GM10847 (cell line): ENCODE data around the gene PCSK5.
A peak's percentile ranks its signal among the peaks of the same experiment; 100 is the strongest.

Source experiments
- POLR2A ChIP-seq: IDR thresholded peaks from 2 replicates; pipeline ENCODE4 v1.6.1; 2011; ENCODE audit not compliant: insufficient read length; ENCODE audit errors: extremely low read depth

Gene PCSK5

DNA sequence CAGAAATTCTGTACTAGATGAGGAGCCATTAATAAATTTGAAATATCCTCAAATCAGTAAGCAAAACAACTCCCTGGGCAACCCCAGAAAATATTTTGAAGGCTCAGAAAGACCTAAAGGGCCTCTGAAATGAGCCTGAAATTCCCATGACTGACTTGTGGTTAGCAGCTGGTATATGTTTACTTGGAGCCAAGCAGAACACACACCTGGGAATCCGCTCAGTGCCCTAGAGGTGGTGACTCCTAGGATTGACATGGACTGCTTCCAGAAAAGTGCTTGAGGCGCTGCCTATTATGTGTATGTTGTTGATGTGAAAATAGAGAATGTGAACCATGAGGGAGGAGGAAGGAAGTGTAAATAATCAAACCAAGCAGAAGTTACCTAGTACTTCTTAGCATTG, 489.0 kb downstream of the PCSK5 start:
- TF ChIP-seq POLR2A = no peak

DNA sequence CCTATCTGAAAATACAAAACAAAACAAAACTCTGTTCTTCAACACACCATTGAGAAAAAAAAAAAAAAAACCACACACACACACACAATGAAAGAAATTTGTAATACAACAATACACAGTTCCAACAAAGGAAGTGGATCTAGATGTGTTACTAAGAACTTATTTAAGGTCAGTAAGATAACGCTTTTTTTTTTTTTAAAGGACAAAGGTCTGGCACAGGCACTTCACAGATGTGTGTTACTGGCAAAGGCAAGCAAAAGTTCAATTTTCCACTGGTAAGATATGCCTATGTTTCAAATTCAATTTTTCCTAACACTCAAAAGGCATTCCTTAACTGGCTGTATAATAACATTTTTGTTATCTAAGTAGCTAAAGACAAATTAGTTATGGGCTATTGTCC, 500.2 kb downstream of the PCSK5 start:
- TF ChIP-seq POLR2A = no peak

DNA sequence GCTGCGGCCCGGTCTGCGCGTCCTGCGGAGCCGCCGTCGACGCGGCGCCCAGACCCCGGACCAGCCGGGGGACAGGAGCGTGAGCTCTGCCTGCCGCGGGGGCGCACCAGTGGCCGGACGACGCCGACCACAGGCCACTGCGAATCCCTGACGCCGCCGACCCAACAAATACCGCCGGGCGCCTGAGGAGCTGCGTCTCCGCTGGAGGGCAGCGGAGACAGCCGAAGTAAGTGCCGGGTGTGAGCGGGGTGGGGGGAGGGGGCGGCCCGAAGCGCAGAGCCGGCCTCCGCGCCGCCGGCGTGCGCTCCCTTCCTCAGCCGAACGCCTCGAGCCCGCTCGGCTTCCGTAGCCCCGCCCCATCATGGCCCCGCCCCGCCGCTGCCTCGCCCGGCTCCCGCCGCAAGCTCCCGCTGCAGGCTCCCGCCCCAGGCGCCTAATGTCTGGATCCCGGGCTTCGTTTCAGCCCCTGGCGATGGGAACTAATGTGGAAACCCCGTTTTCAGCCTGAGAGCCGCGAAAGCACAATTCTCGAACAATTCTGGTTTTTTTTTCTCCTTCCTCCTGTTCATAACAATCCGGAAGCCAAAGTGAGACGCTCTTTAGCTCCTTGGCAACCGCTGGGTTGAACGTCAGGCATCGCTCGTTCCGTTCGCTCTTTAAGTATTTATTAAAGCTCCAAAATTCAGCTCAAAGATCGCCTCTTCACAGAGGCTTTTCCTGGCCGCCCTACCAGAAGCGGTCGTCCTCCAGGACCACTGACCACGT, 503.9 kb downstream of the PCSK5 start, which contains the start of gene RFK:
Gene RFK (minus strand): TSS at position 232 of the 765 bp plus-strand sequence. CDS start 255 bp downstream, outside the sequence.
- TF ChIP-seq POLR2A = peak; percentile 42

DNA sequence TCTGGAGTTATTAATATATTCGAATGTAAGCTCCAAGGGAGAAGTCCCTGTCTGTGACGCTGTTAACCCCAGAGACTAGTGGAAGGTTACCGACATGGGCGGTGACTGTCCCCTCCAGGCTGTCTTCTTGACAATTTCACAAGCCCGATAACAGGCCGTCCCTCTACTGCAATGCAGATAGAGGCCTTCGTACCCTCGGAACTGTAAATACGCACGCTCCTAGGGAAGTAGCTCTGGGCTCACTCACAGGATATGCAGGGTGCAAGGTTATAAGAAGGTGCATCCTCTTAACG, 504.4 kb downstream of the PCSK5 start:
- no peak for TF ChIP-seq POLR2A

DNA sequence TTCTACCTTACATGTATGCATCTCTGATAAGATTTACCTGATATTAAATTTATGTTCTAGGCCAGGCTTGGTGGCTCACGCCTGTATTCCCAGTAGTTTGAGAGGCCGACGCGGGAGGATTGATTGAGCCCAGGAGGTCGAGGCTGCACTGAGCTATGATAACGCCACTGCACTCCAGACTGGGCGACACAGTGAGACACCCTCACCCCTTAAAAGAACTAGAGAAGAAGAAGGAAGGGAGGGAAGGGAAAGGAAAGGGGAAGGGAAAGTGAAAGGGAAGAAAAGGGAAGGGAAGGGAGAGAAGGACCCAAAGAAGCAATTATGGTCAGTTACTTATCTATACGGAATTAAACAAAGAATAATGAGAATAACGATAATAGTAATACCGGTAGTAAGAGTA, 504.9 kb downstream of the PCSK5 start:
- no peak for TF ChIP-seq POLR2A

DNA sequence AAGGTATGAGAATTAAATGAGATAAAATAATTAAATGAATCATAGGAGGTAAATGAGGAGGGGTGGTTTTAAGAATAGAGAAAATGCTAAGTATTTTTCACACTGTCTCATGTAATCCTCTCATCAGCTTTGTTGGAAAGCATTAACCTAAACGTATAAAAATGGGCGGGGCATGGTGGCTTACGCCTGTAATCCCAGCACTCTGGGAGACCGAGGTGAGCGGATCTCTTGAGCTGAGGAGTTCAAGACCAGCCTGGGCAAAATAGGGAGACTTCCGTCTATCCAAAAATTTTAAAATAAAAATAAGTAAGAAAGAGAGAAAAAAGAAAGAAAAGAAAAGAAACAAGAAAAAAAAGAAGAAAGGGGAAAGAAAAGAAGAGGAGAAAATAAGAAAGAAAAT, 505.7 kb downstream of the PCSK5 start:
- no peak for TF ChIP-seq POLR2A

DNA sequence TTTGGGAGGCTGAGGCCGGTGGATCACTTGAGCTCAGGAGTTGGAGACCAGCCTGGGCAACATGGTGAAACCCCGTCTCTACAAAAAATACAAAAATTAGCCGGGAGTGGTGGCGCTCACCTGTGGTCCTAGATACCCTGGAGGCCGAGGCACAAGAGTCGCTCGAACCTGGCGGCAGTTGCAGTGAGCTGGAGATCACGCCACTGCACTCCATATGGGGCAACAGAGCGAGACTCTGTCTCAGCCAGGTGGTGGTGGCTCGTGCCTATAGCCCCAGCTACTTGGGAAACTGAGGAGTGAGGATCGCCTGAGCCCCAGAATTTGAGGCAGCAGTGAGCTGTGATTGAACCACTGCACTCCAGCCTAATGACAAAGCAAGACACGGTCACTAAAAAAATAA, 506.1 kb downstream of the PCSK5 start:
- no peak for TF ChIP-seq POLR2A

- TF ChIP-seq POLR2A = no peak
Observed at GRCh38 chr9:76399856-76400255, 509.4 kb downstream of the PCSK5 start.

DNA sequence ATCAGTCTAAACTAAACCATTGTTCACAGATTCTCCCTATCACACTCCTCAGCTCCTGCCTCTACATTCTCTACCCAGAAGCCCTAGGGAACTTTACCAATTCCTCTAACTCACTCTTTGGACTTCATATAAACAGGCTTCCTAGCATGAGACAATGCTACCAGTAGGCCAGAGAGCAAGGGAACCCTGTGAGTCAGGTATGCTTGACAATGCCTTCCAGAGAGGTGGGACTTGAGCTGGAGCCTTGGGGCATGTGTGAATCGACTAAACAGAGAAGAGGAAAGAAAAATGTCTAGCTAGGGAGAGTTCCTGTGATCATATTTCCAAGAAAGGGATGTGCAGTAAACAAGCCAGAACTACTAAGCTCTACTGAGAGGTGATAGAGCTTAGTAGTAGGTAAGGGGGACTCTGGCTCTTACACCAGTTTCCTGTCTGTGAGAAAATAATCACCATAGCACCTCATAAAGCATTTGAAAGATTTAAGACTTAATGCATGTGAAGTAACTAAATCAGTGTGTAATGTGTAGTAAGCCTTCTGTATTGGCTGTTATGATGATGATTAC, 510.1 kb downstream of the PCSK5 start:
- no peak for TF ChIP-seq POLR2A

- TF ChIP-seq POLR2A = no peak
Observed at GRCh38 chr9:76401176-76401575, 510.7 kb downstream of the PCSK5 start.

DNA sequence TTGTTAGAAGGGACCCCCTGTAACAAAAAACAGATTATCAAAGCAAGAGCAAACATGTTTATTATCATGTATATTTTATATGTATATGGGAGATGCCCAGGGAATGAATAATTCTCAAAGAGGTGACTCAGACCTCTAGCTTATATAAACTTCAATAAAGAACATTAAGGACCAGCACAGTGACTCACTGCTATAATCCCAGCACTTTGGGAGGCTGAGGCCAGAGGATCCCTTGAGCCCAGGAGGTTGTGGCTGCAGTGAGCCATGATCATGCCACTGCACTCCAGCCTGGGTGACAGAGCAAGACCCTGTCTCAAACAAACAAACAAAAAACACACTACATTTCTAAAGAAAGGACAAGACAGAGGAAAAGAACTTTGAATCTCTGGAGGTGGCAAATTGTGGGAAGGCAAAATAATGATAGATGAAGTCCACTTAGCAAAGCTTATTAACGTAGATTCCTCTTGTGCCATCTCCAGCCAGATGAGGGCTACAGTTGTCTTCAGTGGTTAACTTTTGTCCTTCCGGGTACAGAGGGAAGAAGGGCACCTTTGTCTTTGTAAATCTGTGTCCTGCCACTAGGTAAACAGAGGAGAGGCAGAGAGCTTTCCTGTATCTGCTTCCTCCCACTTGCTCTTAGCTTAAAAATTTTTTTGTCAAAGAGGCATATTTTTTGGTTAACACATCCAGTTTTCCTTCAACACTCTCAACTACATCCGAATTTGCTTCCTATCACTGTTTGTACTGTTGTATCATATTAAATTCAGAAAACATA, 511.3 kb downstream of the PCSK5 start:
- no peak for TF ChIP-seq POLR2A

- TF ChIP-seq POLR2A = no peak
Observed at GRCh38 chr9:76403352-76403751, 512.9 kb downstream of the PCSK5 start.

DNA sequence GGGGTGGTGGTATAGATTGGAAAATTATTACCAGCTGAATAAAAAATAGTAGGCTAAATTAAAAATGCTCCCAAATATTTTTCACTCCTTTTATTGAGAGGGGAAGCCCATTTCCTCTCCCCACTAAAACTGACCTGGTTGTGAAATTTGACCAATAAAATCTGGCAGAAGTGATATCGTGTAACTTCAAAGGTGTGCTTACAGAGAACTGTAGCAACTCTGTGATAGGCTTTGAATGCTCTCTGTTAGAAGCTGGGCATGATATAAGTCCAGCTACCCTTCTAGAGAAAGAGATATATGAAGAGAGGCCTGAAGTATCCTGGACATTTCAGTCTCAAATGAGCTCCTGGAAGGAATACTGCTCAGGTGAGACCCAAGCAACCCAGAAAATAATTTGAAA, 513.9 kb downstream of the PCSK5 start:
- no peak for TF ChIP-seq POLR2A

- no peak for TF ChIP-seq POLR2A
Observed at GRCh38 chr9:76405340-76405739, 514.9 kb downstream of the PCSK5 start.

DNA sequence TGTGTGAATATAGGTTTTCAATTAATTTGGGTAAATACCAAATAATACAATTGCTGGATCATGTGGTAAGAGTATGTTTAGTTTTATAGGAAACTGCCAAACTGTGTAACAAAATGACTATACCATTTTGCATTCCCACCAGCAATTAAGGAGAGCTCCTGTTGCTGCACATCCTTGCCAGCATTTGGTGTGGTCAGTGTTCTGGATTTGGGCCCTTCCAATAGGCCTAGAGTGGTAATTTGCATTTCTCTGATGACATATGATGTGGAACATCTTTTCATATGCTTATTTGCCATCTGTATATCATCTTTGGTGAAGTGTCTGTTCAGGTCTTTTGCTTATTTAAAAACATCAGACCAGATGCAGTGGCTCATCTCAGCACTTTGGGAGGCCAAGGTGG, 515.4 kb downstream of the PCSK5 start:
- TF ChIP-seq POLR2A = no peak
